OCI-M2 (cell line): Measurements from ENCODE around the gene CLASRP.
"Not testable (repeated sequence)": the region's sequence is repeated elsewhere in the genome, so short reads cannot be mapped to it uniquely, and the experiment has no call there.

ENCODE experiments used
- DNase-seq: peaks from one replicate; lab custom pipeline; 2025; ENCODE audit not compliant: unreplicated experiment; lab: John Stamatoyannopoulos, UW

Gene CLASRP

GRCh38 chr19:45101806-45102205, 63.0 kb downstream of the CLASRP start:
- no peak for DNase-seq

GRCh38 chr19:45102481-45102880, 63.6 kb downstream of the CLASRP start:
- no peak for DNase-seq

DNA sequence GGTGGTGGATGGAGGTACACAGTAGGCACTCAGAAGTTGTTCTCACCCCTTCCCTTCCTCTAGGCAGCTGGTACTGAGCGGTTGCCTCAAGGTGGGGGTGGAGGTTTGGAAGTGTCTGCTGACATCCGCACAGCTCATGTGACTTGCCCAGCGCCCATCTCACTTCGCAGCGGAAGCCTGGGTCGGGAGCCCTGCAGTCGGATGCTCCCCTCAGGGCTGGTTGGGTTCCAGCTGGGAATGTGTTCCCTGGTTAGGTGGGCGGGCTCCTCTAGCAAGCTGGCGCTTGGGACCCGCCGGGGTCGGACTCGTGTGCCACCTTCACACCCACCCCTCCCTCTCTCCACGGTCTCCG, 64.3 kb downstream of the CLASRP start:
- no peak for DNase-seq

DNA sequence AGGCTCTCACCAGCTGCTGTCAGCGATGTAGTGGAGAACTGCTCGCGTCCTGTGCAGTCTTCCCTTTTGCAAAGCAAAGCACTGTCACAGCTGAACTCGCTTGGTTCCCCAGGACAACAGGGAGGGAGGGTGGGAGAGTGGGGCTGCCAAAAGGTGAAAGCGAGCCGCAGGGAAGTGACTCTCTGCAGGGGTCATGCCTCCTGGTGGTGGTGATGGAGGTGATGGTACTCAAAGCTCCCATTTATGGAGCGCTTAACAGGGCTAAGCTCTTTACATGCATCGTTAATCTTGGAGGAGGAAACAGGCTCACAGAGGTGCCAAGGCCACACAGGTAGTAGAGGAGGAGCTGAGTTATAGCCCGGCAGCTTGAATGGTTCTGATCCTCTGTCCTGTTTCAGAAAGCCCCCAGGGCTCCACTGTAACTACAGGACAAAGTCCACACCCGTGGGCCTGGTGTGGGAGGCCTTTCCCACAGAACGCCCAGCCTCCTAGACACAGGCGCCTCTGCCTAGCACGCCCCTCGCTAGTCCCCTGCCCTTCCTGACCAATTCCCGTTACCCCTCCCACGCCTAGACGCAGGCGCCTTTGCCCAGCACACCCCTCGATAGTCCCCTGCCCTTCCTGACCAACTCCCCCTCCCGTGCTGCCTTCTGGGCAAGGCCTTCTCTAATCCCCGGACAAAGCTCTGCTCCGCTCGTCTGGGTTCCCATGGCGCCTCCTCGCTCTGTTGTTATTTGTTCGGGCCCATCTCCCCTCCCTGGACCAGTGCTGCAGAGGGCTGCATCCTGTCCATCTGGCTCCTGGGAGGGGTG, 64.9 kb downstream of the CLASRP start:
- no peak for DNase-seq

GRCh38 chr19:45104658-45105349, 66.0 kb downstream of the CLASRP start:
- DNase-seq: no peak

DNA sequence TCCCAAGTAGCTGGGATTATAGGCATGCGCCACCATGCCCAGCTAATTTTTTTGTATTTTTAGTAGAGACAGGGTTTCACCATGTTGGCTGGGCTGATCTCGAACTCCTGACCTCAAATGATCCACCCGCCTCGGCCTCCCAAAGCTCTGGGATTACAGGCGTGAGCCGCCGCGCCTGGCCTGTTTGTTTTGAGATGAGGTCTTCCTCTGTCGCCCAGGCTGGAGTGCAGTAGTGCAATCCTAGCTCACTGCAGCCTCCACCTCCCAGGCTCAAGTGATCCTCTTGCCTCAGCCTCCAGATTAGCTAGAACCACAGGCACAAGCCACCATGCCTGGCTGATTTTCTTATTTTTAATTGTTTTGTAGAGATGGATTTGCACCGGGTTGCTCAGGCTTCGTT, 67.5 kb downstream of the CLASRP start:
- not testable (repeated sequence) for DNase-seq

DNA sequence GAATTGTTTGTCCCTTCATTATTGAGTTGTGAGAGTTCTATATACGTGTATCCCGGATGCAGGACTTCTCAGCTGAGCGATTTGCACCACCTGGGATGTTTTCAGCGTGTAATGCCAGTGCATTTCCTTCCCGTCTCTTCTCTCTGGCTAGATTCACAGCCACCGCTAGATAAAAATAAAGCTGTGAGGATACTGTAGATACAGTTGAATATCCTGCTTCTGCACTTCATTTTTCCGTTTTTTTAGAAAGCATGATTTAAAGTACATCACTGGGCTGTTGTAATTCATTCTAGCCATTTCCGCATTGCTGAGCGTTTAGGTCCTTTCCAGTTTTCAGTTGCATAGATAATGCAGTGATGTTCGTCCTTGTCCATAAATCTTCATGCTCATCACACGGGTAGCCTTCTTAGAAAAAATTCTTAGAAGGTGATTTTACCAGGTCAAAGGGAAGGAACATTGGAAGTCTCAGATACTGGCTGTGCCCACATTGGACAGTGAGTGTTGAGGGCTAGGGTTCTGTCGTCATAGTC, 68.8 kb downstream of the CLASRP start:
- DNase-seq: no peak

DNA sequence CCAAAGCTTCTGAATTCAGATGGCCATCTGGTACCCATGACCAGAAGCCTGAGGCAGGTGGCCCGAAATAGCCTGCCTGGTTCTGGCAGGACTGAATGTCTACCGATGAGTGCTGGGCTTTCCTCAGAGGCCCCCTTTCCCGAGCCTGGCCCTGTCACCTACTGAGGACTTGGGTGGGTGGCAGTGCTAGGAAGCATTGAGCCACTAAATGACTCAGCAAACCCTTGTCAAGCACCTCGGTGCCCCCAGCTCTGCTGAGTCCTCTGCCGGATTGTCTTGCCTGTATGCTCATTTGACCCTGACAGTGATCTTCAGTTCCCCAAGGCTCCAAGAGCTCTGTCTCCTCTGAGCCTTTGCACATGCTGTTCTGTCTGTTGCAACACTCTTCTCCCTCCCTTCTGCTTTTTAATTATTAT, 72.0 kb downstream of the CLASRP start:
- no peak for DNase-seq

DNA sequence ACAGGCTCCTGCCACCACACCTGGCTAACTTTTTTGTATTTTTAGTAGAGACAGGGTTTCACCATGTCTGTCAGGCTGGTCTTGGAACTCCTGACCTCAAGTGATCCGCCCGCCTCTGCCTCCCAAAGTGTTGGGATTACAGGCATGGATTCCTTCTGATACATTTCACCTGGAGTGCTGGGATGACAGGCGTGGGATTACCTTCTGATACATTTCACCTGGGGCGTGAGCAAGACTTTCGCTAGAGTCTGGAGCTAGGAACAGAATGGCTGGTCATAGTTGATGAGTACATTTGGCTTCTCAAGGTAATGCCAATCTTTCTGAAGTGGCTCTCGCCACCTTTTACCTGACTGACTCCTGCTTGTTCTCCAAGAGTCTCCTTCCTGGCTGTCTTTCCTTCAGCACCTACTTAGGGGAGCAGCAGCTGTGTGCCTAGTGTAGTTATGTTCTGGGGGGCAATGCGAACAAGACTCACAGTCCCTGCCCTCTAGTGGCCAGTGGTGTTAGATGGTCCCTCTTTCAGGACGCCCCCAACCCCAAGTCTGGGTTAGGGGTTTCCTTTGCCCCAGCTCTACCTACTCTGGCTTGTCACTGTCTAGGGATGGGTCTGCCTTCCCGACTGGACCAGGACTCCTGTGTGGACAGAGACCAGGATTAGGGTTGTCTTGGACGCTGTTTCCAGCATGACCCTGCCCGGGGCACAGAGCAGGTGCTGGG, 73.4 kb downstream of the CLASRP start:
- no peak for DNase-seq

- DNase-seq: no peak
Observed at GRCh38 chr19:45113628-45114027, 74.8 kb downstream of the CLASRP start.

DNA sequence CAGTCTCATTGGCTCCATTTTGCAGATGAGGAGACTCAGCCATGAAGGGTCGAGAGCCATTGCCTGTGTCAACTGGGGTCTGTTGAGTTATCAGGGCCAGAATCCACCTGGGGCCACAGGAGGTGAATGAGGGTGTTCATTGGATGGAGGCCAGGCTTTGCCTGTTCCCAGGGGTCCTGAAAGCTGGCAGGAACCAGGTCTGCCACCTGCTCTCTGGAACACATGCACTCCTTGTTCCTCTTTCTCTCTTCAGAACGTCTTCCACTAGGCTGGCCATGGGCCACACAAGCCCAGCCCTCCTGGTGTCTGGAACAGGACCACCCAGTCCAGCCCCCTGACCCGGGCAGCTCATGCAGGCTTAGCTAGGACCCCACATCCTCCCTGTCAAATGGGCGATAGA, 75.3 kb downstream of the CLASRP start:
- no peak for DNase-seq

- no peak for DNase-seq
Observed at GRCh38 chr19:45115809-45116615, 77.2 kb downstream of the CLASRP start.

GRCh38 chr19:45117167-45117594, 78.3 kb downstream of the CLASRP start:
- no peak for DNase-seq

DNA sequence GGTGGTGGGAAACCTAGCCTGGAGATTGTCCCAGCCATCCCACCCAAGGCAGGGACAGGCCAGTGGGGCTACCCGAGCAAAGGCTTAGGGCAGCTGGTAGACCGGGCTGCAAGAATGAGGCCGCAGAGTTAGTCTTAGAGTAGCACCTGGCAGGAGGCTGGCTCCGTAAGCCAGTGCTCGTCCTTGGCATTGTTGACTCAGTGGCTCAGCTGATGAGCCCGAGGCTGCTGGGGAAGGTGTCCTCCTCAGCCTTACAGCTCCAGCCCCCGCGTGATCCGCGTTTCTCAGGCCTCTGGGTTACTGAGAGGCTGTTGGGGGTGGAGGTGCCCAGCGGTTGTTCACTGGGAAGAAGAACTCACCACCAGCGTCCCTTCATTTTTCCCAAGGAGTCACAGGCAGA, 78.8 kb downstream of the CLASRP start:
- DNase-seq: no peak

- DNase-seq: no peak
Observed at GRCh38 chr19:45118106-45118505, 79.3 kb downstream of the CLASRP start.

DNA sequence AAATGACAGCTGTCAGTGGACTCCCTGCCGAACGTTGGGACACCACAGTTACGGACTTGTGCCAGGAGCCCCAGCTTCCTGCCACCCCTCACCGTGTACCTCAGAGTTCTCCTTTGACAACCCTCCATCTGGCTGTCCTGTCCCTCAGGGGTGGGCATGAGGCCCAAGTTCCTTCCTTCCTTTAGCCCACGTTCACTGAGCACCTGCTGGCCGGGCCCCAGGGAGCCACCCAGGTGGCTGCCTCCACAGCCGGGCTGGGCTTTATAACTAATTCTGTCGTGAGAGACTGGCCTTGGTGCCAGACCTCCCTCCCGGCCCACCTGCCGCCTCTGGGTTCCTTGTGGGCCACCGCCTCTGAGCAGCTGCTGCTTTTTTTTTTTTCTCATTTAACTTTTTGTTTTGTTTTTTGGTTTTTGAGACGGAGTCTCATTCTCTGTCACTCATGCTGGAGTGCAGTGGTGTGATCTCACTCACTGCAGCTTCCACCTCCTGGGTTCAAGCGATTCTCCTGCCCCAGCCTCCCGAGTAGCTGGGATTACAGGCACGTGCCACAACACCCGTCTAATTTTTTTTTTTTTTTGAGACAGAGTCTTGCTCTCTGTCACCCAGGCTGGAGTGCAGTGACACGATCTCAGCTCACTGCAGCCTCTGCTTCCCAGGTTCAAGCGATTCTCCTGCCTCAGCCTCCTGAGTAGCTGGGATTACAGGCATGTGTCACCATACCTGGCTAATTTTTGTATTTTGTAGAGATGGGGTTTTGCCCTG, 79.9 kb downstream of the CLASRP start:
- DNase-seq: not testable (repeated sequence)

DNA sequence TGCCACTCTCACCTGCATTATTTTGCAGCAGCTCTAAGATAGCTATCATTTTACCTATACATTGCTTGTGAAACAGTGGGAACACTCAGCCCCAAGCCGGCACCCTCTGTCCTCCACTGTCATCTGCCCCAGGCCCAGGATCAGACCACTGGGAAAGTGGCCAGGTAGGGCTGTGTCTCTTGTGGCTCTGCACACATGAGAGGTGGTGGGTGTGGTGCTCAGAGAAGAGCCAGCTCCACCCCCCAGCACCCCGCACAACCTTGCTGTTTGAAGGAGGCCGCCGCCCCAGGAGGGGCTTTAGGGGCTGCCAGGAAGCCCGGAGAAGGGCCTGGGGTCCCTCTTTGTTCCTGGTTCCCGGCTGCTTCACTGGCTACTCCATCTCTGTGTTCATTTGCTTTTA, 80.7 kb downstream of the CLASRP start:
- DNase-seq: no peak
